Measurements from ENCODE around the gene CACNA2D4.

CACNA2D4 gene

GRCh38 chr12:1750300-1750699, 168.2 kb downstream of the CACNA2D4 start:
- DNase-seq (ENCODE audit: insufficient read length, low spot score) (no peak), FAIRE-seq (no peak)
- TF ChIP-seq CTCF (IDR thresholded peaks at IDR 0.05; ENCODE audit: insufficient read depth, missing control alignments): no peak

- no peak for FAIRE-seq
- TF ChIP-seq CTCF (IDR thresholded peaks at IDR 0.05; ENCODE audit: insufficient read depth, missing control alignments): no peak
- no peak for DNase-seq (ENCODE audit: insufficient read length, low spot score)
Measured at GRCh38 chr12:1749019-1749418, 169.4 kb downstream of the CACNA2D4 start.

- no peak for TF ChIP-seq CTCF (IDR thresholded peaks at IDR 0.05; ENCODE audit: insufficient read depth, missing control alignments)
- FAIRE-seq (no peak), DNase-seq (ENCODE audit: insufficient read length, low spot score) (no peak)
Measured at GRCh38 chr12:1747609-1748008, 170.8 kb downstream of the CACNA2D4 start.

- no peak for DNase-seq (ENCODE audit: insufficient read length, low spot score)
- FAIRE-seq: no peak
- TF ChIP-seq CTCF (IDR thresholded peaks at IDR 0.05; ENCODE audit: insufficient read depth, missing control alignments): no peak
Measured at GRCh38 chr12:1744932-1745331, 173.5 kb downstream of the CACNA2D4 start.
